Neural progenitor cell (in vitro differentiated cells): Measurements from ENCODE around the gene FRMD5.

ENCODE experiments used
- EZH2 ChIP-seq: fragments of 200-600 bp; sonication (generic); IDR thresholded peaks from 2 replicates; pipeline ENCODE4 v1.6.1; 2017; ENCODE audit warnings: antibody characterized with exemption, mild to moderate bottlenecking, moderate library complexity
- EZH2phosphoT487 ChIP-seq: fragments of 200-600 bp; sonication (generic); IDR thresholded peaks from 2 replicates; pipeline ENCODE4 v1.6.1; 2017; ENCODE audit warnings: antibody characterized with exemption
- TF ChIP-seq, protein P1 (sequence below): fragments of 200-600 bp; sonication (generic); IDR thresholded peaks from 2 replicates; pipeline ENCODE4 v1.5.1; 2017; ENCODE audit warnings: antibody characterized with exemption, mild to moderate bottlenecking

DNA sequence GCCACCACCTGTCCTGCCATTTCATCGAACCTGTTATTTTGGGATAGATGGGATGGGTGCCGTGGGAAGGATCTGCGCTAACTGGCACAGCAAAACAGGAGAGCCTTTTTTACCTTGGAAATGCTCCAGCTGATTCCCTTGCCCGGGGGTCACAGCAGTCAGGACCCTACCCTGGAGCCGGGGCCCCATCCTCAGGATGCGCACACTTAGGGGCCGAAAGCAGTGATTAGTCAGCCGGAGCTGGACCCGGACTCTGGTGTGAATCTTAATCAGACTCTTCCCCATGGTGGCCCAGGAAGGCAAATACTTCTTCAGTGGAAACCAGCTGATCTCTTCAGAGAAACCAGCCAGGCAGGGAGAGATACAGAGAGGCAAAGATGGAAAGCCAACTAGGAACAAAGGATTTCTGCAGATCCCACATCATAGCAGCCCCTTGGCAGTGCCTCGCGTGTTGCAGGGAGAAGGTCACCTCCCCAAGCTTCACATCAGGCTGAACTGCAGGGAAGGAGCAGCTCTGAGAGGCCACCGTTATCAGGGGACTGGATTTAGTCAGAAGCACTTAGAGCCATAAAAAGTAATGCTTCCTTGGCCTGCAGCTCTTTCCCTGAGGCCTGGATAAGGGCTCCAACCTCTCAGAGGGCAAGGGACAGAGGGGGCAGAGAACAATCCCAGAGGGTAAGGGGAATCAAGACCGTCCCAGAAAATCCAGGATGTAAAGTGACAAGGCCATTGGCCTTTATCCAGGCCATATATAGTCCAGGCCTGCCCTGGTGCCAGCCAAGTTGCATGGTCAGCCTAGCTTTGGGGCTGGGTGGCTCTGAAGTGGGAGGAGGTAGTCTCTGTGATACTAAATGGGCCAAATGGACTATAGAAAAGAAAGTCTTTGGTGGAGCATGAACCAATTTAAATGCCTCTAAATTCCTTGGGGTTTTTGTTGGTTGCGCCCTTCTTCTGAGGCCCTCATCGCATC is 315.4 kb downstream of the FRMD5 start:
- TF ChIP-seq, protein P1, sequence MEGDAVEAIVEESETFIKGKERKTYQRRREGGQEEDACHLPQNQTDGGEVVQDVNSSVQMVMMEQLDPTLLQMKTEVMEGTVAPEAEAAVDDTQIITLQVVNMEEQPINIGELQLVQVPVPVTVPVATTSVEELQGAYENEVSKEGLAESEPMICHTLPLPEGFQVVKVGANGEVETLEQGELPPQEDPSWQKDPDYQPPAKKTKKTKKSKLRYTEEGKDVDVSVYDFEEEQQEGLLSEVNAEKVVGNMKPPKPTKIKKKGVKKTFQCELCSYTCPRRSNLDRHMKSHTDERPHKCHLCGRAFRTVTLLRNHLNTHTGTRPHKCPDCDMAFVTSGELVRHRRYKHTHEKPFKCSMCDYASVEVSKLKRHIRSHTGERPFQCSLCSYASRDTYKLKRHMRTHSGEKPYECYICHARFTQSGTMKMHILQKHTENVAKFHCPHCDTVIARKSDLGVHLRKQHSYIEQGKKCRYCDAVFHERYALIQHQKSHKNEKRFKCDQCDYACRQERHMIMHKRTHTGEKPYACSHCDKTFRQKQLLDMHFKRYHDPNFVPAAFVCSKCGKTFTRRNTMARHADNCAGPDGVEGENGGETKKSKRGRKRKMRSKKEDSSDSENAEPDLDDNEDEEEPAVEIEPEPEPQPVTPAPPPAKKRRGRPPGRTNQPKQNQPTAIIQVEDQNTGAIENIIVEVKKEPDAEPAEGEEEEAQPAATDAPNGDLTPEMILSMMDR = no peak
- TF ChIP-seq EZH2 (no peak), EZH2phosphoT487 (no peak)
